Smooth muscle cell of the umbilical artery (primary cell): Measurements from ENCODE around the gene SNX25. TPM values are rescaled to one million over a fixed set of nuclear protein-coding genes. Genes with fewer than 3 reads are reported as not detected.

Experiments used
- total RNA-seq: library from RNA; depleted of rRNA; stranded (reverse); fragments of >200 nt; gene quantifications from 2 replicates; pipeline ENCODE4 v1.2.3, GENCODE V29; 2014

SNX25 gene
- total RNA-seq, result 112 and 133 TPM in 2 replicates

DNA sequence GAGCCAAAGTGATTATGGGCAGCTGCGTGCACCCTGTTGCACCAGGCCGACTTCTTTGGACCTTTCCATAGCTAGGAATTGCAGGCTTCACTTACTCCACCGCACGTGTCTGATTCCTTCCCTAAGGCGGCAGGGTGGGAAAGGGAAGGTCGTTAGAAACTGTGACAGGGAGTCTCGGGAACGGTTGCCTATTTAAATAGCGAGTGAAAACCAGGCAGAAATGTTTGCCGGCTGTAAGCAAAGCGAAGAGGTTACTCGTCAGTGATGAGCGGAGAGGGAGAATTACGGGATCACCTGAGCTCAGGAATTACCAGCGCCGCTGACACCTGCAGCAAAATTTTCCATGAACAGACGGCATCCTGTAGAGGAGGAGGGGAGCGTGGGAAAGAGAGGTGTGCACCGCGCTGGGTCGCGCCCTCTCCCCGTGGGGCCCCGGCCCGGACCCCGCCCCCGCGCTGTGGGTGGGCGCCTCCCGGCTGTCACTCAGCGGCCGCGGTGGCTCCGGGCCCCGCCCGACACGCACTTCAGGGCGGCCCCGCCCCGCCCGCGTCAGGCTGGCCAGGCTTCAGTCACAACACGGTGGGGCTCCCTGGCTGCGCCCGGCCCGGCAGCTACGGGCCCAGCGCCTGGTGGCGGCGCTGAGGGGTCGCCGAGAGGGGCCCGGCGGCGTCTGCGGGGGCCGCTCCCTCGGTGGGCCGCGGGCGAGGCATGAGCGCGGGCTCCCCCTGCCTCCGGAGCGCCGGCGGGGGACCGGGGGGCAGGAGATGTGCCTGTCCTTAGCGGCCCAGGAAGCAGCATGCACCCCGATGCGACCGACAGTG is at the start of gene SNX25:
TSS of gene SNX25 (plus strand) at position 568 of the 821 bp plus-strand sequence. CDS start at position 797, 229 bp downstream.

DNA sequence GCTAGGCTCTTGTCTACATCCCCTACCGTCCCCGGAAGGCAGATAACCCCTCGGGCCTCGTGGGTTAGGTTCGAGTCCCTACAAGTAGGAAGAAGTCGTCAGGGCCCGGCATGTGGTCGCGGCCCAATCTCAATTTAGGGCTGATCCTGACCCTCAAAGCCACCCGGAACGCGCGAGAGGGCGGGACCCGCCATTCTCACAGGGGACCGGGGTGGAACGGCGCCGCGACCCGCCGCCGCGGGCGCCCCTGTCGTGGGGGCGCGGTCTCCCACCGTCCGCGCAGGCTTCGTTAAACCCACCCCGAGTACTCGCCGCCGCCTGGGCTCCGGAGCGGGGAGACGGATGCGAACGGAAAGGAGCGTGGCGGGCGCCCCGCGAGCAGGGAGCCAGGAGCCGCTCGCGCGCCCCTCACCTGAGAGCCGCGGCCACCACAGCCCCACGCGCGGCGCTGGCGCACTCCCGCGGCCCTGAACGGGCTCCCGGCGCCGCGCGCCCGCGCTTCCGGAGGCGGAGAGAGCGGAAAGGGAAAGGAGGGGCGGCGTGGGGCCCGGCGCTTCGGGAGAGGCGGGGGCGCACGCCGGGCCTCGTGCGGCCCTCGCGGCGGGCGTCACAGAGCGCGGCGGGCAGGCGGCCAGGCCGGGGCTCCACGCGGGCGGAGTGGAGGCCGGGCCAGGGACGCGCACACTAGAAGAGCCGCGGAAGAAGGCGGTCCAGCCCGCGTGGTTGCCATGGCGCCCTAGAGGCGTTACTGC is 5.7 kb upstream of the SNX25 start, which contains the start of gene CFAP97:
TSS of gene CFAP97 (minus strand) at position 515 of the 752 bp plus-strand sequence. CDS start 12,804 bp downstream, outside the sequence.

DNA sequence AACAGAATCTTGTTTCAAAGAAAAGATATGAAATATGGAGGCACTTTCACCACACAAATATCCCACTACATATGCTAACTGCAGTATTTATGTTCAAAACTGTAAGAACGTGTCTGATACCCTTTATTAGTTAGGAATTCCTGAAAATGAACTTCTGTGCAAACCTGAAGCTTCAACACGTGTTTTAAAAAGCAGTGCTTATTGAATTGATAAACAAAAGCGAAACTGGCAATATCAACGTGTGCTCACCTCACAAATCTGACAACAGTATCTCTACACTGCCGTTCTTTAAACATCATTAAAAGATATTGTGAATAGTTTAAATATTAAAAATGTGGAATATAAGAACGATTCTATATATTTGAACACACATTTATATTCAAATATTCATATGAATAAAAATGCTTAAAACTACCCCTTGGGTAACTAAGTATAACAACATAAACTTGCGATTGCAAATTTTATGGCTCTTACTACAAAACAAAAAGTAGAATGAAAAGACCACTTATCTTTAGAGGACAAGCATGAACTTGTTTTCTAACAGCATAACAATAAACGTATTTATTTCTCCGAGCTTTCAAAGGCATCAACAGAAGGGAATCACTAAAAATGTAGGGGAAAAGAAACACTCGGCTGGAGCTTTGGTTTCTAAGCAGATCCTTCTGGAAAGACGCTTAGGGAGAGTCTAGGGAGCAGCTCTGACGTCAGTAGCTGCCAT is 186.0 kb downstream of the SNX25 start, which contains the start of gene LRP2BP:
TSS of gene LRP2BP (minus strand) at position 687 of the 718 bp plus-strand sequence. CDS start 17,738 bp downstream, outside the sequence.

DNA sequence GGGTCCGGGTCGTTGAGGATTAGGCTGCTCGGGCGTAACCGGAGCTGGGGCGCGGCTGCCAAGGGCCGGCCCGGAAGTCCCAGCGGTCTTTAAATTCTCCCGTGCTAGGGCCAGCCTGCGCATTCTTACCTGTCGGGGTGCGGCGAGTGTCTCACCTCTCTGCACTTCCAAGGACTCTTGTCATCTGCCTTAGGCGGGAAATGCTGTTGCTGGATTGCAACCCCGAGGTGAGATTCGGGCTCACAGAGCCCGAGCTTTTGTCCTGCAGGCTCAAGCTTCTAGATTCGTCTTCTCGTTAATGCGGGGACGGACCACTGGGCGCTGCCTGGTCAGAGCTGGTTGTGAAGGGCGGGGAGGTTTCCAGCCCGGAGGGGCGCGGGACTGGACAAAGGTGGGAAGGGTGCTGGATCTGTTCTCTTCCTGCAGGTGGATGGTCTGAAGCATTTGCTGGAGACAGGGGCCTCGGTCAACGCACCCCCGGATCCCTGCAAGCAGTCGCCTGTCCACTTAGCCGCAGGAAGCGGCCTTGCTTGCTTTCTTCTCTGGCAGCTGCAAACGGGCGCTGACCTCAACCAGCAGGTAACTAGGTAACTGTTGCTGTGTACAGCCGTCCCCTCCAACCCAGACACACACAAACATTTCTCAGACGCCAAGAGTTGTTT is 187.5 kb downstream of the SNX25 start, which contains the start of gene ANKRD37:
TSS of gene ANKRD37 (plus strand) at position 118 of the 662 bp plus-strand sequence. CDS start at position 201, 83 bp downstream.

Other genes starting within 250 kb of the SNX25 start
- gene HELT, start 191.1 kb upstream of the SNX25 start, total RNA-seq, result not detected in 2 replicates
- gene SLC25A4, start 66.3 kb upstream of the SNX25 start, total RNA-seq, result 27.5 and 31.2 TPM in 2 replicates
- 34.7 and 64.5 TPM in 2 replicates for gene CFAP97, start 5.6 kb upstream of the SNX25 start, total RNA-seq
- gene LRP2BP, start 186.3 kb downstream of the SNX25 start, total RNA-seq, result 0.55 and 0.89 TPM in 2 replicates
- 24.3 and 35.3 TPM in 2 replicates for gene ANKRD37, start 187.2 kb downstream of the SNX25 start, total RNA-seq
- 41.7 and 46.0 TPM in 2 replicates for gene UFSP2, start 216.4 kb downstream of the SNX25 start, total RNA-seq